GM19043 (cell line): ENCODE results near the gene LRP5.
"Not testable (repeated sequence)": the region's sequence is repeated elsewhere in the genome, so short reads cannot be mapped to it uniquely, and the experiment has no call there.

Experiments
- ATAC-seq: cut with Tn5 transposase; IDR thresholded peaks from one replicate; pipeline ENCODE4 v1.9.1; 2021; ENCODE audit warnings: low read depth; ENCODE audit not compliant: unreplicated experiment

The LRP5 gene

GRCh38 chr11:68436985-68437926 lies 124.9 kb downstream of the LRP5 start:
- ATAC-seq: no peak

DNA sequence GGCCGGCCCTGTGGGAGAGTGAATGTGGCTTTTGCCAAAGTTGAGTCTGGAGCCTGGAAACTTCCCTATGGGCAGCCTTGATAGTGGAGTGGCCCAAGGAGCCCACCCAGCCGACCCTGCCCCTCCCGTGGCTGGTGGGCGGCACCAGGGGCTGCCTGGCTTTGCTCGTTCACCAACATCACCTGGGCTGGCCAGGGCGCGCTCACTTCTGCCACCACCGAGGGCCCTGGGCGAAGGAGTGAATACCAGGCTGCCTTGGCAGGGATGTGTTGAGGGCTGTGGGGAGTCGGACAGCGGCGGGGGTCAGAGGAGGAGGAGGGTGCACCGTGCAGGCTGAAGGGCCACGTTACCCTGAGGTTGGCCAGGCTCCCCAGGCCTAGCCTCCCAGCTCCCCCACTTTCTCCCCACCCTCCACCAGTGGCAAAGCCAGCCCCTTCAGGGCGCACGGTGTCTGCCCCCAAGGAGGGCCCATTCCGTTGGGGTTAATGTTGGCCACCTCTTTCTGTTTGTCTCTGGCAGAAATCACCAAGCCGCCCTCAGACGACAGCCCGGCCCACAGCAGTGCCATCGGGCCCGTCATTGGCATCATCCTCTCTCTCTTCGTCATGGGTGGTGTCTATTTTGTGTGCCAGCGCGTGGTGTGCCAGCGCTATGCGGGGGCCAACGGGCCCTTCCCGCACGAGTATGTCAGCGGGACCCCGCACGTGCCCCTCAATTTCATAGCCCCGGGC lies 125.7 kb downstream of the LRP5 start:
- no peak for ATAC-seq

GRCh38 chr11:68438658-68439259 lies 126.4 kb downstream of the LRP5 start:
- ATAC-seq: no peak

GRCh38 chr11:68439355-68440065 lies 127.1 kb downstream of the LRP5 start:
- no peak for ATAC-seq

DNA sequence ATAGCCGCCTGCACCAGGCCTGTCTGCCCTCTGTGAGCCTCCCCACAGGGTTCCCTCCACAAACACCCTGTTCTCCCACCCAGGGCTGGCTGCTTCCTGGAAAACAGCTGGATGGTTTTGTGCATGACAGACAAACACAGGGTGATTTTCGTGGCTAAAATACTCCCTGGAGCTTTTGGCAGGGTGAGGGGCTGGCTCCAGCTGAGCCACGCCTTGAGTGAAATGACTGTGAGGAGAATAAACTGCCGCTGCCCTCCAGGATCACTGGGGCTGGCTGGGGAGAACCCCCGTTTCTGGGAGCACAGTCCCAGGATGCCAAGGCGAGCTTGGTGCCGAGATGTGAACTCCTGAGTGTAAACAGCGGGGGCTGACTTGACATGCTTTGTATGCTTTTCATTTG lies 127.8 kb downstream of the LRP5 start:
- no peak for ATAC-seq

DNA sequence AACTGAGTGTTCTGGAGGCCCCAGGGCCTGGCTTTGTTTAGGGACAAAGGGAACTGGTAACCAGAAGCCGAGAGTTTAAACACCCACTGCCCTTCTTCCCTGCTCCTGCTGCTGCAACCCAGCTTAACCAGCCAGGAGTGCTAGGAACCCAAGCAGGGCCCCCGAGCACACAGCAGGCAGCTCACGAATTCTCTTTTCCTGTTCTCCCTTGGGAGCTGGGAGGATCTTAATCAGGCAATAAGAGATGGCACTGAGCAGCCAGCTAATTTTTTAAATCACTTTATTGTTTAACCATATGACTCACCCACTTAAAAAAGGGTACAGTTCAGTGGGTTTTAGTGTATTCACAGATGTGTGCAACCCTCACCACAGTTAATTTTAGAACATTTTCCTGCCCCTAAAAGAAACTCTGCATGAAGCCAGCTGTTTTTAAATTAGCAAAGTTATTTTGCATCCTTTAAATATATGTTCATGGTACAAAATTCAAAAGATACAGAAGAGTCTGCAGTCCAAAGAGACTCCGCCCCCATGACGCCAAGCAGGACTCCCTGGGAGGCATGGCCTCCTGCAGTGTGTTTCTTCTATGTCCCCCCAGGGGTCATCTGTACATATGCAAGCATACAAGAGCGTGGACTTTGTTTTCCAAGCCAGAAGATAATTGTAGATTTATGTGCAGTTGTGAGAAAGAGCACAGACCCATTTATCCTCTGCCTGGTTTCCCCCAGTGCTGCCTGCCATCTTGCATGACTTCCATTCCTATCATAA lies 129.3 kb downstream of the LRP5 start:
- ATAC-seq: no peak

DNA sequence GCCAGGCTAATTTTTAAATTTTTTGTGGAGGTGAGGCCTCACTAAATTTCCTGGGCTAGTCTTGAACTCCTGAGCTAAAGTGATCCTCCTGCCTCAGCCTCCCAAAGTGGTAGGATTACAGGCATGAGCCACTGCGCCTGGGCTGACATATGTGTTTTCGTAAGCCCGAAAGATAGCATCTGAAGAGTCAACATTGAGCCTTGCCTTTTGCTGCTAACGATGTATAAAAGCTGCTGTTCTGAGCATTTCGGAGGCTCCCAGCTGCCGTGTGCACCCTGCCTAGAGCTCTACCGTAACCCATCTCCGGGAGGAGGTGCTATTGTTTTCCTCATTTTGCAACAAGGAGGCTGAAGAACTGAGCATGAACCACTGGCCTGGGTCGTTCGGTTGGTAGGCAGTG lies 130.0 kb downstream of the LRP5 start:
- no peak for ATAC-seq

GRCh38 chr11:68444566-68444965 lies 132.2 kb downstream of the LRP5 start:
- ATAC-seq: no peak

- no peak for ATAC-seq
These were observed 133.2 kb downstream of the LRP5 start for GRCh38 chr11:68445531-68446035.

DNA sequence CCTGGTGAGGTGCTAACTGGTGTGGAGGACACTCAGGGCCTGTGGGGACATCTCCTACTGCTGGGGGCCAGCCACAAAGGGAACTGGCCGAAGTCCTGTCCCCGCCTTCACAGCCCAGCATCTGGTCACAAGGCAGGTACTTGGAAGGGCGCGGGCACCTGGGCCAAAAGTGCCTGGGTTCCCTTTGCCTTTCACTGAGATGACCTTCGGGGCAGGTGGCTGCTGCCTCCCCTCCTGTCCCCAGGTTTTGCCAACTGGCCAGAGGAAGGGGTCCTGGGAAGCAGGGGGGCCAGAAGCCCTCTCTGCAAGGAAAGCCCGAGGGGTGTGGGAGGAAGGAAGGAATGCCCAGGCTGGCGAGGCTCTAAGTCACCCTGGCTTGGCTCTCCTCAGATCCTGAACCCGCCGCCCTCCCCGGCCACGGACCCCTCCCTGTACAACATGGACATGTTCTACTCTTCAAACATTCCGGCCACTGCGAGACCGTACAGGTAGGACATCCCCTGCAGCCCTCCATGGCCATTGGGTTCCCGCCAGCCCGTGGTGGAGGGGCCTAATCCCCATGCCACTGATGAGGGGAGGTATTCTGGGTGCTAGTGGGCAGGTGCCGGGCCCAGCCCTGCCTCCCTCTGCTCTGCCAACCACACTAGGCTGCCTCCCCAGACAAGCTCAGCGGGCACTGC lies 133.8 kb downstream of the LRP5 start:
- ATAC-seq: no peak

GRCh38 chr11:68447015-68447801 lies 134.8 kb downstream of the LRP5 start:
- ATAC-seq: no peak

DNA sequence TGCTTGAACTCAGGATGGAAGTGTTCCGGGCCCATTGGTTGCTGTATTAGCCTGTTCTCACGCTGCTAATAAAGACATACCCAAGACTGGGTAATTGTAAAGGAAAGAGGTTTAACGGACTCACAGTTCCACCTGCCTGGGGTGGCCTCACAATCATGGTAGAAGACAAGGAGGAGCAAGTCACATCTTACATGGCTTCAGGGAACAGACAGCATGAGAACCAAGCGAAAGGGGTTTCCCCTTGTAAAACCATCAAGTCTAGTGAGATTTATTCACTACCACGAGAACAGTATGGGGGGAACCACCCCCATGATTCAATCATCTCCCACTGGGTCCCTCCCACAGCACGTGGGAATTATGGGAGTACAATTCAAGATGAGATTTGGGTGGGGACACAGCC lies 135.5 kb downstream of the LRP5 start:
- ATAC-seq: not testable (repeated sequence)

DNA sequence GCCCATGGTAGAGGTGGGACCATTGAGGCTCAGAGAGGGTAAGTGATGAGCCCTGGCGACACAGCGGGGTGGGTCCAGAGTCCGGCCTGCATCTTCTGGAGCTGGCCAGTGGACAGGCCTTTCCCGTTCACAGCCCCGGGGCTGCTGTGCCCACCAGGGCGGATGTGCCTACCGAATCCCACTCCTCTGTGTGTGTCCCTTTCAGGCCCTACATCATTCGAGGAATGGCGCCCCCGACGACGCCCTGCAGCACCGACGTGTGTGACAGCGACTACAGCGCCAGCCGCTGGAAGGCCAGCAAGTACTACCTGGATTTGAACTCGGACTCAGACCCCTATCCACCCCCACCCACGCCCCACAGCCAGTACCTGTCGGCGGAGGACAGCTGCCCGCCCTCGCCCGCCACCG lies 136.2 kb downstream of the LRP5 start:
- no peak for ATAC-seq

DNA sequence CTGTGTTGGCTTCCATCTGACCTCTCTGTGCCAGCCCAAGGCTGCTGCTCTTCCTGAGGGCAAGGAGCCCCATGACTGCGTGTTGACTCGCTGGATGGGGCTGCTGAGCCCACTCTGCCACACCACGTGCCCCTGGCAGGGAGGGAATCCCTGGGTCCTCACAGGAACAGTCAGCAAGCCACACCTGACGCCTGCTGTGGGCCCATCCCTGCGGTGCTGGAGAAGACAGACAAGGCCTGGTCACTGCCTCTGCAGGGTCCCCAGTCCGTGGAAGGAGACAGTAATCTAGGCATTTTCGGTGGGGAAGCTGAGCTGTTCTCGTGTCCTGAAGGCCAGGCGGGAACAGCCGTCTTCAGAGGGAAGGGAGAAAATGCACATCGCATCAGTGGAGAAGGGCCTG lies 137.6 kb downstream of the LRP5 start:
- ATAC-seq: no peak

DNA sequence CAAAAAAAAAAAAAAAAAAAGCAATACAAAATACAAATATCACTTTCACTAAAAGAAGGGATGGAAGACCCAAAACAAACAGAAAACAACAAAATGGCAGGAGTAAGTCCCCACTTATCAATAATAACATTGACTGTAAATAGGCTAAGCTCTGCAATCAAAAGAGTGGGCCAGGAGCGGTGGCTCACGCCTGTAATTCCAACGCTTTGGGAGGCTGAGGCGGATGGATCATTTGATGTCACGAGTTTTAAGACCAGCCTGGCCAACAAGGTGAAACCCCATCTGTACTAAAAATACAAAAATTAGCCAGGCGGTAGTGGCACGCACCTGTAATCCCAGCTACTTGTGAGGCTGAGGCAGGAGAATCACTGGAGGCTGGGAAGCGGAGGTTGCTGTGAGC lies 138.3 kb downstream of the LRP5 start:
- ATAC-seq: no peak

DNA sequence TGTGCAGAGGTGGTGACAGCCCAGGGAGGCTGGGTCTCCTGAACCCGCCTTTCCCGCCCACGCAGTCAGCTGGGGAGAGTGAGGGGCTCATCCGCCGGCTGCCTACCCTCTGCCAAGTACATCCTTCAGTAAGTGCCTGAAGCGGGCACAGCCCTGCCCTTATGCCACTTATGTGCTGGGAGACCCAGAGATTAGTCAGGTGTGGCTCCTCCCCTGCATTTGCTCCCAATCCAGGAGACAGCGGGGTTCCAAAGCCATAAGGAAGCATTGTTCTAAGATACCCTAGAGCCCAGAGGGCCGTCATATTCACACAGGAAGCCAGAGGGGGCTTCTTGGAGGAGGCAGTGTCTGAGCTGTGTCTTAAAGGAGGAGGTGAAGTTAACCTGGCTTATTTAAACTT lies 142.4 kb downstream of the LRP5 start:
- ATAC-seq: no peak

DNA sequence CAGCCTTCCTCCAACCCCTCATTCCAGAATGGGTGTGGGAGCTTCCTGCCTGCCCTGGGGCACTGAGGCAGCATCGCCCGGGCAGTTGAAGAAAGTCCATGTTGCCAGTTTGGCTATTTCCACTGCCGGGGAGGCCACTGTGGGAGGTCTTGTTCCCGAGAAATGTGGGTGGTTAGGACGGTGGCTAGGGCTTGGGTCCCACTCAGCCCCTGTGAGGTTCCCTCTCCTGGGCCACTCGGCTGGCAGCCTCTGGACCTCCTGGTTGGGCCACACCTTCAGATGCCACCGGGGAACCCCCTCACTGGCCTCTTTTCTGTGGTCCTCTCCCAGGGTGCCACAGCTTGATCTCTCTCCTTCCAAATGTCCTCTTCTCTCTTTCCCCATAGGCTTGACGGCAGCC lies 143.1 kb downstream of the LRP5 start:
- ATAC-seq: no peak

DNA sequence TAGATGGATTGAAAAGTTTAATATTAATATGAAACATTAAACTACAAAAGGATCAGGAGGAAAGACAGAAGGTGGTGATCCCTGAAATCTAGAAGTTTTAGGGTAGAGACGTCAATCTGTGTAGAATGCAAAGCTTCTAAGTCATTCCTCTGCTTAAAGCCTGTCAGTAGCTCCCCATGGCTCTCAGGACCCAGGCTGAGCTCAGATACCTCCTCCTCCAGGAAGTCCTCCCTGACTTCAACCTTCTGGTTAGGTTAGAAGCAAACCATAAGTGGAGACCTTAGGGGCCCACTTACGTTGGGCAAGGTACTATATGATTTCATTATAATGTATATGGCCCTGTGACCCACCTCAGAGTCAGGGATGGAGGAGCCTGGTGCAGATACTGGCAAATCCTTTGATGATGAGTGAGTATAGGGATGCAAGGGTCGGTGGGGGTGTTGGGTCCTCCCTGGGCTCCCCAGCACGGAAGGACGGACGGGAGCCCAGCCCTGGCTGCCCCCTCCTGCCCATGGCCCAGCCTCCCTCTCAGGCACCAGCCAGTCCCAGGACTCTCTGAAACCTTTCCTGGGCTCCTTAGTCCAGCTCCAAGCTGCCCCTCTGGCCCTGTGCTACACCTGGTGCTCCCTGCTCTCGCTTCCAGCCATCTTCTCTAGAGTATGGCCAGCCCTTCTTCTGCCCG lies 145.0 kb downstream of the LRP5 start:
- no peak for ATAC-seq
